ENCODE measurements around the gene C9orf50.

C9orf50 gene

GRCh38 chr9:129574911-129575585, 45.9 kb downstream of the C9orf50 start:
- no peak for DNase-seq (ENCODE audit: extremely low read depth, insufficient read length)
- Histone ChIP-seq H3K27me3 (replicated peaks; ENCODE audit: control insufficient read depth, insufficient read depth, low read length) (no peaks in the 10 kb centered on the region), H3K36me3 (ENCODE audit: control insufficient read depth, insufficient read depth, low read length) (no peaks in the 10 kb centered on the region), H3K4me3 (replicated peaks; ENCODE audit: low read depth, low read length) (no peak overlapping the region)
- TF ChIP-seq CTCF (IDR thresholded peaks at IDR 0.05; ENCODE audit: insufficient read depth, low read length, poor library complexity, severe bottlenecking), result no peak

GRCh38 chr9:129573977-129574376, 46.9 kb downstream of the C9orf50 start:
- H3K4me3 ChIP-seq (replicated peaks; ENCODE audit: low read depth, low read length), result no peak overlapping the region
- no peak for TF ChIP-seq CTCF (IDR thresholded peaks at IDR 0.05; ENCODE audit: insufficient read depth, low read length, poor library complexity, severe bottlenecking)
- no peaks in the 10 kb centered on the region for H3K36me3 ChIP-seq (ENCODE audit: control insufficient read depth, insufficient read depth, low read length)
- no peak for DNase-seq (ENCODE audit: extremely low read depth, insufficient read length)
- no peaks in the 10 kb centered on the region for H3K27me3 ChIP-seq (replicated peaks; ENCODE audit: control insufficient read depth, insufficient read depth, low read length)

DNA sequence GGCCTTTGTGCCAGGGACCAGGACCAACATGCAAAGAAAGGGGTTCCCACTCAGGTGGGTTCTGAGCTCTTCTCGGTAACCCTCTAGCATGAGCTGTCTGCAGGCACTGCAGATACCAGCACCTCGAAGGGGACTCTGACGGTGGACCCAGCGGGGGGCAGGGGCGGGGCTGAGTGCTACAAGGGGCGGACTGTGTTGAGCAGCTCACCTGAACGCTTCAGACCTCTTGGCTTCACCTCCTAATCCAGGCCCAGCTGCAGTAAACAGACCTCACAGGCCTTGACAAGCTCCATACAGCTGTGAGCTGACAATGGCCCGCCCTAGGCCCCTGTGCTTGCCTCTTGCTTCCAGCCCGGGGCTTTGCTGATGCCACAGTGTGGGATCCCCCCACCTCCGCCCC, 48.4 kb downstream of the C9orf50 start:
- H3K27me3 ChIP-seq (replicated peaks; ENCODE audit: control insufficient read depth, insufficient read depth, low read length), result 0 out of 2 replicates have a peak, but pooled peaks cover 2% of the 10 kb centered on the region

GRCh38 chr9:129572052-129572425, 48.9 kb downstream of the C9orf50 start:
- TF ChIP-seq CTCF (IDR thresholded peaks at IDR 0.05; ENCODE audit: insufficient read depth, low read length, poor library complexity, severe bottlenecking), result no peak
- H3K36me3 ChIP-seq (ENCODE audit: control insufficient read depth, insufficient read depth, low read length), result no peaks in the 10 kb centered on the region
- no peak overlapping the region for H3K4me3 ChIP-seq (replicated peaks; ENCODE audit: low read depth, low read length)
- 0 out of 2 replicates have a peak, but pooled peaks cover 2% of the 10 kb centered on the region for H3K27me3 ChIP-seq (replicated peaks; ENCODE audit: control insufficient read depth, insufficient read depth, low read length)
- no peak for DNase-seq (ENCODE audit: extremely low read depth, insufficient read length)

More for the DNA sequence above, 48.4 kb downstream of the C9orf50 start:
- H3K36me3 ChIP-seq (ENCODE audit: control insufficient read depth, insufficient read depth, low read length), result no peaks in the 10 kb centered on the region
- DNase-seq (ENCODE audit: extremely low read depth, insufficient read length), result no peak
- no peak overlapping the region for H3K4me3 ChIP-seq (replicated peaks; ENCODE audit: low read depth, low read length)
- no peak for TF ChIP-seq CTCF (IDR thresholded peaks at IDR 0.05; ENCODE audit: insufficient read depth, low read length, poor library complexity, severe bottlenecking)

DNA sequence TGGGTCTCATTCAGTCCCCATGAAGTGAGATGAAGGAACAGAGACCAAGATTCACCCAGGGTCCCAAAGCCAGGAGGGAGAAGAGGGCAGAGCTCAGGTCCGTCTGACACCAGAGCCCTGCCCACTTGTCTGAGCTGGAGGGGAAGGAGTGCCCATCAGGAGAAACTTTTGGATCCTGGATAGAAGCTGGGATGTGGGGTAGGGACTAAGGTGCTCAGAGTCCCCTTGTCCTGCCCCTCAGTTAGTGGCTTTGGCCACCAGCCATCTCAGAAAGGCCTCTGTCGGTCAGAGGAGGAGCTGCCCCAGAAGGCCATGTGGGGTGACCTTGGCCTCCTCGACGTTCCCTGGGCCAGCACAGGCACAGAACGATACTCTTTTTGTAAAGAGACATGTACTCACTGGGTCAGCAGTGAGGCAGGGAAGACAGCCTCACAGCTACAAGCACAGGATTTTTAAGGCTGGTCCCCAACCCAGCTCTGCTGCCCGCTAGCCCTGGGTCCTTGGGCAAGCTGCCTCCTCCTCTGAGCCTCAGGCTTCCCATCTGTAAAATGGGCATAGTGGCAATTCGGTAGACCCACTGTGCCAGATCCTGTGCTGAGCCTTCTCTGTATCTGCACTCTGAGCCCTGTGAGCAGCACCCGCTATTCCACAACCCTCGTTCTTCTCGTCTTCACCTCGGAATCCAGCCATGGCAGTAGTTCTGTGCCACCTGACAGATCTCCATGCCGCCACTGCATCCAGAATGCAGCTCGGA, 49.4 kb downstream of the C9orf50 start:
- no peak overlapping the region for H3K4me3 ChIP-seq (replicated peaks; ENCODE audit: low read depth, low read length)
- H3K27me3 ChIP-seq (replicated peaks; ENCODE audit: control insufficient read depth, insufficient read depth, low read length), result peaks cover 2% of the 10 kb centered on the region; the same call in 1 of the 2 replicates
- DNase-seq (ENCODE audit: extremely low read depth, insufficient read length), result no peak
- TF ChIP-seq CTCF (IDR thresholded peaks at IDR 0.05; ENCODE audit: insufficient read depth, low read length, poor library complexity, severe bottlenecking), result no peak
- H3K36me3 ChIP-seq (ENCODE audit: control insufficient read depth, insufficient read depth, low read length), result no peaks in the 10 kb centered on the region
